ENCODE data around the gene GNAZ. TPM values are rescaled to one million over a fixed set of nuclear protein-coding genes. Genes with fewer than 3 reads are reported as not detected.
A peak's percentile ranks its signal among the peaks of the same experiment; 100 is the strongest.

Gene GNAZ
- total RNA-seq, 2 experiments from 2014 or later, result 0.12 TPM; not detected in 1

DNA sequence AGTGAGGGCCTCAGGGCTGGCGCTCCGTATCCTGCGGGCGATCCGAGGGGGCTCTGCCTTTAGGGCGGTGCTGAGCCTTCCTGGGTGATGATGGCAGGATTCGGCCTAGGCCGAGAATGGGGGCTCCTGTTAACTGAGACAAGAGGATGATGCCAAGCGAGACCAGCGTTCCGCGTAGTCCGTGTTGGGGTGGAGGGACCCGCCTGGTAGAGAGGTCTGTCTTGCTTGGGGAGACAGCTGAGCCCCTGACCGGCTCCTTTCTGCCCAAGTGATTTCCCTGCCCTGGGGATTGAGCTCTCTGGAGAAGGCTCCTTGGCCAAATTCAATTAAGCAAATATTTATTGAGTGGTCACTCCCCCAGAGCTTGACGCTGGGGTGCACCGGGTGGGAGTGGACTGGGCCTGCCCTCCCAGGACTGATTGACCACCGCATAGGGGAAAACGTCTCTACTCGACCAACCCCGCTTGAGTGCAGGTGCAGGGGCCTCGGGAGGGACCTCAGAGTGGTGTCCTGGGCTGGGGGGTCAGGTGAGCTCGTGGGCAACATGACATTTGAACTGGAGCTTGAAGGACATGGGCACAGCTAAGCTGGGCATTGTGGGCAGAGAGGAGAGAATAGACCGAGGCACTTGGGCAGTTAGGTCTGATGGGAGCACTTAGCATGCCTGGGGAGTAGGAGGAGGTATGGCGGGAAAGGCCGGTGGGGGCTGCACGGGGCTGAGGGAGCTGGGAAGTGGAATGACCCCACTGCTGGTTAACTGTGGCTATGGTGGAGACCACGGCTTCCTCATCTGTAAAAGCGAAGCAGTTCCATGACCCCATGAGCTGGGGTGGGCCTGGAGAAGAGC, 1.1 kb downstream of the GNAZ start:
- Mint-ChIP-seq H3K4me3 (peak overlapping the region; percentile 27), H3K4me1 (peaks cover 6% of the 10 kb centered on the region), H3K9me3 (ENCODE audit: low read depth) (no peaks in the 10 kb centered on the region), H3K27me3 (peaks cover 41% of the 10 kb centered on the region), H3K36me3 (no peaks in the 10 kb centered on the region), H3K27ac (no peak overlapping the region)
- CTCF ChIA-PET, result interaction anchor here (1.0 to 1.4 kb wide), 2 partner anchors 33 to 59 kb away, joined by 3 read pairs; no protein-coding TSS in a partner anchor
- ATAC-seq, result no peak
- no peak for DNase-seq

DNA sequence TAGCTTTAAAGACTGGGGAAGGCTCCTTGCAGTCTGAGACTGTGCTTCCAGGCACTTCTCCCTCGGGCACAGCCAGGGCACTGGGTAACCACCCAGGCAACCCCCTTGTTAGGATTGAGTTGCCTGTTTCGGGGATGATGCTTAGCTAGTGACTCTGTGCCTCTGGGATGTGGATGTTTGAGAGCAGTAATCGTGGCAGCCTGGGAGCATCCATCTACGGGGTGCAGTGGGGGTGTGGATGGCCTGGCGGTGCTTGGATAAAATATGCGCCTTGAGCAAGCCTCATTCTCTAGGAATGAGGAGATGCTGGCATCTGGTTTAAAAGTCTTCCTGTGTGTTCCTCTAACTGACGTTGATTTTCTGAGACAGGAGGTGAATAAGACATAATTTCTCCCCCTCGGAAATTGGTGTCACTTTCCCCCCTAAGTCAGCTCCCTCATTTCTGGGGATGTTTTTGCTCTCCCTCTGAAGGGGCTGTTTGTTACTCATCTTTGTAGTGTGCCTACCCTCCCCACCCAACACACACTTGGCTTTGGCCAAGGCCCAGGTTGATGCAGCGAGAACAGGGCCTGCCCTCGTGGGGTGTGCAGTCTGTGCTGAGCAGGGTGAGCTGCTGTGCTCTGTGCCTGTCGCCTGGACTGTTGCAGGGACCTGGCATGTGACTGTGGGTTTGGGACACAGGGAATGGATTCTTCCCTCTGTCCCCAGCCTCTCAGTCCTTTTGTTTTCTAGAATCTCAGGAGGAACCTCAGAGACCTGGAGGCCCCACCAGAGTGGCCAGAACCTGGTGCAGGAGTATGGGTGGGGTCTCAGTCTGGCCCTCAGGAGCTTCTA, 2.0 kb downstream of the GNAZ start:
- ATAC-seq, result no peak
- Mint-ChIP-seq H3K27me3 (peaks cover 41% of the 10 kb centered on the region), H3K4me1 (peaks cover 6% of the 10 kb centered on the region), H3K27ac (no peak overlapping the region), H3K36me3 (no peaks in the 10 kb centered on the region), H3K9me3 (ENCODE audit: low read depth) (no peaks in the 10 kb centered on the region), H3K4me3 (no peak overlapping the region)
- no peak for DNase-seq
- CTCF ChIA-PET, result no interaction called here

GRCh38 chr22:23072911-23073491, 2.7 kb downstream of the GNAZ start:
- H3K4me3 Mint-ChIP-seq, result no peak overlapping the region
- H3K9me3 Mint-ChIP-seq (ENCODE audit: low read depth), result no peaks in the 10 kb centered on the region
- no peaks in the 10 kb centered on the region for H3K36me3 Mint-ChIP-seq
- ATAC-seq, result no peak
- CTCF ChIA-PET, result no interaction called here
- DNase-seq, result no peak
- H3K27ac Mint-ChIP-seq, result no peak overlapping the region
- H3K27me3 Mint-ChIP-seq, result peaks cover 36% of the 10 kb centered on the region
- peaks cover 4% of the 10 kb centered on the region for H3K4me1 Mint-ChIP-seq

DNA sequence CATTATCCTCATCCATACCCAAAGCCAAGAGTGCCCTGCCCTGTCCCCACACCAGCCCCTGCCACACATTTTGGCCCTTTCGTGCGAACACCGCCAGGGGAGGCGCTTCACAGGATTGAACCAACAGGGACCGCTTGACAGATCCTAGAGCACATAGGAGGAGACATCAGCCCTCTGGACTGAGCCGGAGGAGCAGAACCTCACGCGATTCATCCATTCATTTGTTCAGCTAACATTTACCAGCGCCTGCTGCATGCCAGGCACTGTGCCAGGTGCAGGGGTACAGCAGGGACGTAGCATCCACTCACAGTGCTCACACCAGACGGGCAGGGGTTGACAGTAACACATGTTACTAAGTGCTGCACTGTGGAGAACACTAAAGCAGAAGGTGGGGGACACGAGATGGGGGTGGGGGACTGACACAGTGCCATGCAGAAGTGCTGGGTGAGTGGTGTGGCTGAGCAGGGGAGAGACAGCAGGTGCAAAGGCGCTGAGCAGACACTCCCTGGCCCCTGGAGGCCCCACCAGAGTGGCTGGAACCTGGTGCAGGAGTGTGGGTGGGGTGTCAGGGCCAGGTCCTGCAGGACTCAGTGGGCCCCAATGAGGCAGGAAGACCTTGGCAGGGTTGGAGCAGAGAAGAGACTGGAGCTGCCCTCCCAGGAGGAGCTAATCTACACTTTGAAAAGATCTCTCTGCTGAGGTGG, 3.4 kb downstream of the GNAZ start:
- no peak overlapping the region for H3K27ac Mint-ChIP-seq
- CTCF ChIA-PET, result interaction anchor here (0.7 kb wide), 1 partner anchor 314 kb away, joined by 3 read pairs; no protein-coding TSS in a partner anchor

GRCh38 chr22:23074451-23074850, 4.1 kb downstream of the GNAZ start:
- Mint-ChIP-seq H3K4me3 (no peak overlapping the region), H3K27ac (no peak overlapping the region), H3K4me1 (peaks cover 4% of the 10 kb centered on the region), H3K9me3 (ENCODE audit: low read depth) (no peaks in the 10 kb centered on the region), H3K36me3 (no peaks in the 10 kb centered on the region), H3K27me3 (peaks cover 27% of the 10 kb centered on the region)
- DNase-seq (no peak), ATAC-seq (no peak)
- CTCF ChIA-PET, result interaction anchor here (0.7 kb wide), 1 partner anchor 313 kb away, joined by 3 read pairs; no protein-coding TSS in a partner anchor

More for the DNA sequence above, 3.4 kb downstream of the GNAZ start:
- ATAC-seq, result no peak
- H3K4me1 Mint-ChIP-seq, result peaks cover 4% of the 10 kb centered on the region
- peaks cover 32% of the 10 kb centered on the region for H3K27me3 Mint-ChIP-seq
- no peak overlapping the region for H3K4me3 Mint-ChIP-seq
- no peak for DNase-seq
- H3K9me3 Mint-ChIP-seq (ENCODE audit: low read depth), result no peaks in the 10 kb centered on the region
- no peaks in the 10 kb centered on the region for H3K36me3 Mint-ChIP-seq

GRCh38 chr22:23075050-23075449, 4.7 kb downstream of the GNAZ start:
- DNase-seq, result no peak
- no peak overlapping the region for H3K27ac Mint-ChIP-seq
- no peaks in the 10 kb centered on the region for H3K36me3 Mint-ChIP-seq
- H3K27me3 Mint-ChIP-seq, result peaks cover 24% of the 10 kb centered on the region
- no peak overlapping the region for H3K4me3 Mint-ChIP-seq
- no peaks in the 10 kb centered on the region for H3K9me3 Mint-ChIP-seq (ENCODE audit: low read depth)
- CTCF ChIA-PET, result no interaction called here
- ATAC-seq, result no peak
- peaks cover 2% of the 10 kb centered on the region for H3K4me1 Mint-ChIP-seq

- H3K36me3 Mint-ChIP-seq, result no peaks in the 10 kb centered on the region
- CTCF ChIA-PET, result no interaction called here
- H3K27ac Mint-ChIP-seq, result no peak overlapping the region
- H3K27me3 Mint-ChIP-seq, result peaks cover 24% of the 10 kb centered on the region
- ATAC-seq, result no peak
- no peaks in the 10 kb centered on the region for H3K9me3 Mint-ChIP-seq (ENCODE audit: low read depth)
- no peak for DNase-seq
- peaks cover 2% of the 10 kb centered on the region for H3K4me1 Mint-ChIP-seq
- H3K4me3 Mint-ChIP-seq, result no peak overlapping the region
These were observed 5.4 kb downstream of the GNAZ start for GRCh38 chr22:23075525-23076216.

DNA sequence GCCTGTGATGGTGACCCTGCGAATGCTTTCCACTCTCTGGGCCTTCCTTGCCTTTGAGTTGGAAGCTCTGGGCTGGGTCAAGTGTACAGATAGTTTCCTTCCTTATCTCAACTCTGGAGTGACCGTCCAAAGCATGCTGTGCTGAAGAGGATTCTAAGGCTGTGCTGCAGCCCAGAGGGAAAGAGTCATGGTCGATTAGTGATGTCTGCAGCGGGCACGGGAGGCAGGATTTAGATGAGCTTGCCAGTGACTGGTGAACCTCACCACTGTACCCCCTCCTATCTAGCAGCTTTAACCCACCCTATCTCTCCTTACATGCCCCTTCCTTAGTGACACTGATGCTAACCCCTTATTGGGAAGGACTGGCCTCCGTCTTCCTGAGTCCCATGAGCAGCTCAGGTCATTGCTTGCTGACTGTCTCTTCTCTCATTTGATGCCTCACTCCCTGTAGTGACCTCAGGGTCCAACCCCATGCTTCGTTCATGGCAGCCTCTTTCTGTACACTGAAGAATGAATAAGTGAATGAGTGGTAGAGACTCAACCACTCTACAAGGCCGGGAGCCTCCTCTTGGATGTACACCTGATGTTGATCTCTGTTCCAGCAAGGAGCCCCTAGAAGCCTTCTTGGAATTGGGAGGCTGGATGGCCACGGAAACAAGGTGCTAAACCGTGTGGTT, 6.7 kb downstream of the GNAZ start:
- peaks cover 12% of the 10 kb centered on the region for H3K27me3 Mint-ChIP-seq
- H3K9me3 Mint-ChIP-seq (ENCODE audit: low read depth), result no peaks in the 10 kb centered on the region
- DNase-seq (no peak), ATAC-seq (no peak)
- CTCF ChIA-PET, result no interaction called here
- no peak overlapping the region for H3K4me3 Mint-ChIP-seq
- no peak overlapping the region for H3K27ac Mint-ChIP-seq
- H3K36me3 Mint-ChIP-seq, result no peaks in the 10 kb centered on the region
- H3K4me1 Mint-ChIP-seq, result peaks cover 6% of the 10 kb centered on the region

GRCh38 chr22:23077627-23078461, 7.5 kb downstream of the GNAZ start:
- no peaks in the 10 kb centered on the region for H3K36me3 Mint-ChIP-seq
- peaks cover 6% of the 10 kb centered on the region for H3K4me1 Mint-ChIP-seq
- peaks cover 6% of the 10 kb centered on the region for H3K27me3 Mint-ChIP-seq
- H3K9me3 Mint-ChIP-seq (ENCODE audit: low read depth), result no peaks in the 10 kb centered on the region
- H3K4me3 Mint-ChIP-seq, result no peak overlapping the region
- DNase-seq (no peak), ATAC-seq (no peak)
- H3K27ac Mint-ChIP-seq, result no peak overlapping the region
- CTCF ChIA-PET, result no interaction called here

GRCh38 chr22:23078462-23078787, 8.1 kb downstream of the GNAZ start:
- H3K4me3 Mint-ChIP-seq, result no peak overlapping the region
- H3K36me3 Mint-ChIP-seq, result no peaks in the 10 kb centered on the region
- H3K27me3 Mint-ChIP-seq, result peaks cover 3% of the 10 kb centered on the region
- peaks cover 6% of the 10 kb centered on the region for H3K4me1 Mint-ChIP-seq
- DNase-seq (no peak), ATAC-seq (no peak)
- no peak overlapping the region for H3K27ac Mint-ChIP-seq
- no peaks in the 10 kb centered on the region for H3K9me3 Mint-ChIP-seq (ENCODE audit: low read depth)
- CTCF ChIA-PET, result no interaction called here

GRCh38 chr22:23079240-23079768, 9.0 kb downstream of the GNAZ start:
- H3K4me3 Mint-ChIP-seq, result no peak overlapping the region
- H3K4me1 Mint-ChIP-seq, result peaks cover 6% of the 10 kb centered on the region
- H3K9me3 Mint-ChIP-seq (ENCODE audit: low read depth), result no peaks in the 10 kb centered on the region
- ATAC-seq (no peak), DNase-seq (no peak)
- H3K27ac Mint-ChIP-seq, result no peak overlapping the region
- CTCF ChIA-PET, result no interaction called here
- peaks cover 3% of the 10 kb centered on the region for H3K27me3 Mint-ChIP-seq
- no peaks in the 10 kb centered on the region for H3K36me3 Mint-ChIP-seq

All from activated CD8-positive, alpha-beta memory T cell treated with anti-CD3 and anti-CD28 coated beads, Interleukin-2, amount 10 ng/mL, durations not matched to agents 7 days and 5 days (primary cell).